Vagina (tissue), 2 donors: ENCODE data around the gene HES7. TPM values are rescaled to one million over a fixed set of nuclear protein-coding genes. Genes with fewer than 3 reads are reported as not detected.

Experiments used
- DNase-seq, 2 donors: peaks; one replicate each; pipeline ENCODE4 v3.0.0-alpha.2; 2017; ENCODE audit errors: extremely low spot score in 2 of 2
- H3K27ac ChIP-seq: fragments of 200-600 bp; sonication (generic); one replicate; pipeline ENCODE4 v1.5.1; 2019
- H3K27me3 ChIP-seq: fragments of 200-600 bp; sonication (generic); one replicate; pipeline ENCODE4 v1.5.1; 2019
- H3K36me3 ChIP-seq, 2 donors: fragments of 200-600 bp; sonication (generic); one replicate each; pipeline ENCODE4 v1.5.1; 2017 to 2019
- H3K4me1 ChIP-seq: fragments of 200-600 bp; sonication (generic); one replicate; pipeline ENCODE4 v1.5.1; 2019
- H3K4me3 ChIP-seq, 2 donors: fragments of 200-600 bp; sonication (generic); 1 replicate in 1 of 2; 2 replicates in 1 of 2; pipeline ENCODE4 v1.5.1; 2016 to 2019
- H3K9me3 ChIP-seq: fragments of 200-600 bp; sonication (generic); one replicate; pipeline ENCODE4 v1.5.1; 2019
- POLR2A ChIP-seq, 2 donors: fragments of 450-650 bp; IDR thresholded peaks; one replicate each; pipeline ENCODE4 v1.6.1; 2017; ENCODE audit warnings: antibody characterized with exemption in 2 of 2, mild to moderate bottlenecking in 2 of 2, moderate library complexity in 2 of 2
- POLR2AphosphoS5 ChIP-seq, 2 donors: sonication (generic); formaldehyde crosslinking; IDR thresholded peaks; one replicate each; pipeline ENCODE4 v1.9.0; 2017; ENCODE audit warnings: antibody characterized with exemption in 2 of 2, mild to moderate bottlenecking in 2 of 2, low read depth in 1 of 2; ENCODE audit not compliant: insufficient read depth in 1 of 2
- intact Hi-C: fragments of 100-400 bp; cut with DNase I; formaldehyde crosslinking; loops from one replicate; pipeline ENCODE4 v1.15.1; 2023
- total RNA-seq: library from RNA; depleted of rRNA; stranded (reverse); fragments of >200 nt; gene quantifications from one replicate; pipeline ENCODE4 v1.2.3, GENCODE V29; 2016
- TF ChIP-seq, protein P1 (sequence below), 3 experiments: fragments of 450-650 bp in 2 of 3; fragments of 200-600 bp in 1 of 3; sonication (generic) in 1 of 3; IDR thresholded peaks; one replicate each; pipeline ENCODE4 v1.5.1; 2017 to 2019; ENCODE audit warnings: antibody characterized with exemption in 3 of 3, mild to moderate bottlenecking in 2 of 3, moderate library complexity in 2 of 3

HES7 gene
- total RNA-seq, 1 donor from 2014 or later = not detected

DNA sequence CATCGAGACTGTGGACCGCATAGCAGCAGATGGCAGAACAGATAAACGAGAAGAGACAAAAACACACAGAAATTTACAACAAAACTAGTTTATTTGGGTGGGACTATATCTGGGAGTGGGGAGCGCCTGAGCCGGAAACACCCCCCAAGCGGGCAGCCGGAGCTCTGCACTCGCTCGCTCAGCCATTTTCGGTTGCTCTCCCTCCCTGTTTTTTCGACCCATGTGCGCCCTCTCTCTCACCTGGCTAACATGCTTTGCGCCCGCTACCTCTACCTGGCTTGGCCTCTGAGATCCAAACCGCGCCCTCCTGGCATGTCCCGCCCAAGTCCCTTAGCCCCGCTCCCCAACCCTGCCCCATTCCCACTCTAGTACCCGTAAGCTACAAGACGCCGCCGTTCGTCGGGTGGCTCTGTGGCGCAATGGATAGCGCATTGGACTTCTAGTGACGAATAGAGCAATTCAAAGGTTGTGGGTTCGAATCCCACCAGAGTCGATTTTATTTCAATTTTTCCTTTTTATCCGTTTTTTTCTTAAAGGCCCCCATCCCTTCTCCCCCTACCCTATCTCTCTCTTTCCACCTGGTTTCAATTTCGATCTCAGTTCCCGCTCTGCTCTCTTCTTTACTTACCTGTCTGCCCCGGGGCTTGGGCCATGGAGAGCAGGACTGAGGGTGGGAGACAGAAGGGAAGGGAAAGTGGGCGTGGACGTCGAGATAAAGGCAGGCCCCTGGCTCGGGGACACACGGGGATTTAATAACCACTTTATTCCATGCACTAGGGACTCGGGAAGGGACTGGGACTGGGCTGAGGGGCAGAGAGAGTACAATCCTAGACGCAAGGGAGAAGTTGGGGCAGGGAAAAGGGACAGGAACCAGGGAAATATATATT lies 3.1 kb downstream of the HES7 start:
- peak in 1 of 2 donors; percentile 92 for DNase-seq
- H3K4me3 ChIP-seq = peak overlapping the region; percentile 50 to 76
- H3K36me3 ChIP-seq = no peaks in the 10 kb centered on the region
- peaks cover 73% of the 10 kb centered on the region for H3K4me1 ChIP-seq
- peak overlapping the region; percentile 98 for H3K27ac ChIP-seq
- no peak for TF ChIP-seq POLR2A (IDR thresholded peaks at IDR 0.05)
- TF ChIP-seq, protein P1, sequence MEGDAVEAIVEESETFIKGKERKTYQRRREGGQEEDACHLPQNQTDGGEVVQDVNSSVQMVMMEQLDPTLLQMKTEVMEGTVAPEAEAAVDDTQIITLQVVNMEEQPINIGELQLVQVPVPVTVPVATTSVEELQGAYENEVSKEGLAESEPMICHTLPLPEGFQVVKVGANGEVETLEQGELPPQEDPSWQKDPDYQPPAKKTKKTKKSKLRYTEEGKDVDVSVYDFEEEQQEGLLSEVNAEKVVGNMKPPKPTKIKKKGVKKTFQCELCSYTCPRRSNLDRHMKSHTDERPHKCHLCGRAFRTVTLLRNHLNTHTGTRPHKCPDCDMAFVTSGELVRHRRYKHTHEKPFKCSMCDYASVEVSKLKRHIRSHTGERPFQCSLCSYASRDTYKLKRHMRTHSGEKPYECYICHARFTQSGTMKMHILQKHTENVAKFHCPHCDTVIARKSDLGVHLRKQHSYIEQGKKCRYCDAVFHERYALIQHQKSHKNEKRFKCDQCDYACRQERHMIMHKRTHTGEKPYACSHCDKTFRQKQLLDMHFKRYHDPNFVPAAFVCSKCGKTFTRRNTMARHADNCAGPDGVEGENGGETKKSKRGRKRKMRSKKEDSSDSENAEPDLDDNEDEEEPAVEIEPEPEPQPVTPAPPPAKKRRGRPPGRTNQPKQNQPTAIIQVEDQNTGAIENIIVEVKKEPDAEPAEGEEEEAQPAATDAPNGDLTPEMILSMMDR (IDR thresholded peaks at IDR 0.05) = peak in 1 of 3 experiments; percentile 19
- peak in 1 of 2 donors; percentile 11 for TF ChIP-seq POLR2AphosphoS5 (IDR thresholded peaks at IDR 0.05; ENCODE audit: insufficient read depth in 1 of 2, low read depth in 1 of 2)
- H3K27me3 ChIP-seq = no peaks in the 10 kb centered on the region
- no peaks in the 10 kb centered on the region for H3K9me3 ChIP-seq
- intact Hi-C loops = loop anchor here (2.0 to 5.0 kb wide), 2 partner anchors 66 to 102 kb away; no protein-coding TSS in a partner anchor

- intact Hi-C loops = loop anchor here (2.0 to 5.0 kb wide), 2 partner anchors 67 to 102 kb away; no protein-coding TSS in a partner anchor
- no peaks in the 10 kb centered on the region for H3K9me3 ChIP-seq
- peak overlapping the region; percentile 50 to 76 for H3K4me3 ChIP-seq
- TF ChIP-seq POLR2A (IDR thresholded peaks at IDR 0.05) (no peak), POLR2AphosphoS5 (IDR thresholded peaks at IDR 0.05; ENCODE audit: insufficient read depth in 1 of 2, low read depth in 1 of 2) (peak in 1 of 2 donors; percentile 85)
- no peak for DNase-seq
- H3K27me3 ChIP-seq = no peaks in the 10 kb centered on the region
- H3K36me3 ChIP-seq = no peaks in the 10 kb centered on the region
- H3K4me1 ChIP-seq = peaks cover 66% of the 10 kb centered on the region
- H3K27ac ChIP-seq = peak overlapping the region; percentile 98
Measured at GRCh38 chr17:8119581-8120519, 4.1 kb downstream of the HES7 start.

DNA sequence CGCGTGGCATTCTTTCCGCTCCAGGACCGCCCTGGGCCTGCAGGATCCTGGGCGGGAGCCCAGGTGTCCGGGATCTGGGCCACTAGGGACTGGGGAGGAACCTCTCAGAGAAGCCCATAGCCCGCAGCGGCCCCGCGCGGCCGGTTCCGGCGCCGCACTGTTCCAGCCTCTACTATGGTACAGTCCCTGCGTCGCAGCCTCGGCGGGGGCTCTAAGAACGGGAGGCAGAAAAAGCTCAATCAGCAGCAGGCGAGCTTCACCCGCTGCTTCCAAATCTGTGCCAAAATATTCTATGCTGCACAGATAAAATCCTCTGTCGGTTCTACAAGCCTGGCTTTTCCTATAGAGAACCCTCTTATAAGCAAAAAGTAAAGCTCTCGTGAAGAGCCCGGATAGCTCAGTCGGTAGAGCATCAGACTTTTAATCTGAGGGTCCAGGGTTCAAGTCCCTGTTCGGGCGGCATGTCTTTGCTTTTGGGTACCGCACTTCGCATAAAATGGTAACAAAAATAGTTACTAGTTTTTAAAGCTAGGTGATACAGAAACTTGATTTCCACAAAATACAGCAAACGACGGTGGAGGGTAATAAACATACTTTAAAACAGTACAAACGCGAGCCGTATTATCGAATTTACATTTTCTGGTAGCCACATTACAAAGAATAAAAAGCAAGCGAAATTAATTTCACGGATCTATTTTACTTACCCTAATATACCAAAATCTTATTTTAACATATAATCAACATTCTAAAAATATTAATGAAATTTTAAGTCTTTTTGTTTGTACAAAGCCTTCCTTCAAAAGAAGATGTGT lies 4.9 kb downstream of the HES7 start:
- peak in 1 of 2 donors; percentile 96 for DNase-seq
- intact Hi-C loops = no loop called here
- TF ChIP-seq, protein P1 (IDR thresholded peaks at IDR 0.05) = peak; percentile 55 to 89 (median 74)
- TF ChIP-seq POLR2AphosphoS5 (IDR thresholded peaks at IDR 0.05; ENCODE audit: insufficient read depth in 1 of 2, low read depth in 1 of 2) (peak in 1 of 2 donors; percentile 53), POLR2A (IDR thresholded peaks at IDR 0.05) (no peak)
- H3K27ac ChIP-seq = peak overlapping the region; percentile 98
- no peaks in the 10 kb centered on the region for H3K27me3 ChIP-seq
- no peaks in the 10 kb centered on the region for H3K36me3 ChIP-seq
- H3K9me3 ChIP-seq = no peaks in the 10 kb centered on the region
- peaks cover 57% of the 10 kb centered on the region for H3K4me1 ChIP-seq
- peak overlapping the region; percentile 50 to 76 for H3K4me3 ChIP-seq

- peaks cover 49% of the 10 kb centered on the region for H3K4me1 ChIP-seq
- H3K36me3 ChIP-seq = no peaks in the 10 kb centered on the region
- H3K27ac ChIP-seq = peak within 1 kb of the TSS; percentile 98
- TF ChIP-seq POLR2A (IDR thresholded peaks at IDR 0.05) (no peak), POLR2AphosphoS5 (IDR thresholded peaks at IDR 0.05; ENCODE audit: insufficient read depth in 1 of 2, low read depth in 1 of 2) (peak; percentile 13 to 67)
- TF ChIP-seq, protein P1 (IDR thresholded peaks at IDR 0.05) = no peak
- H3K27me3 ChIP-seq = no peaks in the 10 kb centered on the region
- DNase-seq = peak in 1 of 2 donors; percentile 95
- no peaks in the 10 kb centered on the region for H3K9me3 ChIP-seq
- intact Hi-C loops = no loop called here
- H3K4me3 ChIP-seq = peak within 1 kb of the TSS; percentile 50 to 76
Measured at GRCh38 chr17:8117980-8118768, 5.7 kb downstream of the HES7 start, which contains the start of gene ALOXE3. Gene ALOXE3 (minus strand): TSS chr17:8118514. CDS start chr17:8117990, 524 bp downstream.
